NCI-H187 (cell line): ENCODE data around the gene CPM.
"Not testable (repeated sequence)": the region's sequence is repeated elsewhere in the genome, so short reads cannot be mapped to it uniquely, and the experiment has no call there.

Experiments
- DNase-seq, 2 experiments: peaks; one replicate each; lab custom pipeline; 2025; lab: John Stamatoyannopoulos, UW

The CPM gene

GRCh38 chr12:68851592-68852306 lies 81.2 kb downstream of the CPM start:
- DNase-seq, result no peak

- DNase-seq, result no peak
Measured at GRCh38 chr12:68850390-68850789, 82.6 kb downstream of the CPM start.

GRCh38 chr12:68846811-68847210 lies 86.2 kb downstream of the CPM start:
- no peak for DNase-seq

GRCh38 chr12:68844788-68845695 lies 87.9 kb downstream of the CPM start:
- no peak for DNase-seq

- DNase-seq, result no peak
Measured at GRCh38 chr12:68844318-68844745, 88.6 kb downstream of the CPM start.

- DNase-seq, result no peak
Measured at GRCh38 chr12:68842784-68843567, 90.0 kb downstream of the CPM start.

- DNase-seq, result no peak
Measured at GRCh38 chr12:68842123-68842522, 90.8 kb downstream of the CPM start.

GRCh38 chr12:68841717-68842116 lies 91.3 kb downstream of the CPM start:
- DNase-seq, result no peak

GRCh38 chr12:68841175-68841574 lies 91.8 kb downstream of the CPM start:
- DNase-seq, result not testable (repeated sequence)

GRCh38 chr12:68839183-68840147 lies 93.5 kb downstream of the CPM start:
- DNase-seq, result no peak

GRCh38 chr12:68838046-68838886 lies 94.7 kb downstream of the CPM start:
- no peak for DNase-seq

GRCh38 chr12:68837215-68837614 lies 95.8 kb downstream of the CPM start:
- no peak for DNase-seq

- no peak for DNase-seq
Measured at GRCh38 chr12:68835333-68835908, 97.5 kb downstream of the CPM start.

GRCh38 chr12:68833508-68833907 lies 99.5 kb downstream of the CPM start:
- no peak for DNase-seq

GRCh38 chr12:68832504-68832867 lies 100.5 kb downstream of the CPM start:
- no peak for DNase-seq

- no peak for DNase-seq
Measured at GRCh38 chr12:68831751-68832503, 101.0 kb downstream of the CPM start.

- no peak for DNase-seq
Measured at GRCh38 chr12:68831272-68831671, 101.7 kb downstream of the CPM start.

GRCh38 chr12:68828672-68829068 lies 104.3 kb downstream of the CPM start:
- no peak for DNase-seq
